GM18498 (cell line): Measurements from ENCODE around the gene AIF1L.

ENCODE experiments used
- ATAC-seq: cut with Tn5 transposase; IDR thresholded peaks from one replicate; pipeline ENCODE4 v1.9.1; 2021; ENCODE audit warnings: mild to moderate bottlenecking, moderate library complexity; ENCODE audit not compliant: unreplicated experiment

AIF1L gene

GRCh38 chr9:131076347-131077195 lies 19.8 kb upstream of the AIF1L start:
- ATAC-seq = no peak

DNA sequence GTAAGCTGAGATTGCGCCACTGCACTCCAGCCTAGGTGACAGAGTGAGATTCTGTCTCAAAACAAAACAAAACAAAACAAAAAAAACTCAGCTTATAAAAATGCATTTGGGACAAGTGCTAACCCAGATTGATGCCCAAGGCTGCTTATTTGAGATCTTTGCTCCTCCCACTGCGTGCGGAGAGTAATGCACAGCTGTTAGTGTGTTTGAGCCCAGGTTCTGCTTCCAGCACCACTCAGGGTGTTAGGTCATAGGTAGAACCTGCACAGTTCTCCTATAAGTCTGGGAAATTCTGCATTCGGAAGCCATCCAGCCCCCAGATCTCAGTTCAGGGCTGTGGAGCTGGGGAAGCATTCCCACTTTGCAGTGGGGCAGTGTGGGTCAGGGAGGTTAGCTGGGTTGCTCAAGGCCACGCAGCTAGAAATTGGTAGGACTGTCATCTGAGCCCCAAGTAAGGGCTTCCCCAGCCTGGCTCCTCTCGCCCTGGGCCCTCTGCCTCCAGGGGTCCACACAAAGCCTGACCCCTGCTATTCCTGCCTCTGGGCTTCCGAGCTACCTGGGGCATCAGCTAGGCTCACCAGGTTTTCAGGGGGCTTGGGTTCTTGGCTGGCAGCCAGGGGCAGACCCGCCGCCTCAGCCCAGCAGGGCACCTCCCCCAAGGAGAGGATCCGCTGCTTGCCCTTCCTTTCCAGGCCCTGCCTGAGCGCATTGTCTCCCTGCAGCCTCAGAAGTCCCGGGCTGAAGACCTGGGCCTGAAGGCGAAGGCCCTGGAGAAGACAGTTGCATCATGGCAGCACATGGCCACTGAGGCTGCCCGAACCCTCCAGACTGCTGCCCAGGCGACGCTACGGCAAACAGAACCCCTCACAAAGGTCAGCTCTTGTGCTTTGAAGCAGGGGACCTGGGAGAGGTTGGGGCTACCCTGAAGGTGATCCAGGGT lies 17.6 kb upstream of the AIF1L start:
- ATAC-seq = no peak

GRCh38 chr9:131080589-131080988 lies 15.7 kb upstream of the AIF1L start:
- no peak for ATAC-seq

GRCh38 chr9:131081868-131082267 lies 14.5 kb upstream of the AIF1L start:
- no peak for ATAC-seq

DNA sequence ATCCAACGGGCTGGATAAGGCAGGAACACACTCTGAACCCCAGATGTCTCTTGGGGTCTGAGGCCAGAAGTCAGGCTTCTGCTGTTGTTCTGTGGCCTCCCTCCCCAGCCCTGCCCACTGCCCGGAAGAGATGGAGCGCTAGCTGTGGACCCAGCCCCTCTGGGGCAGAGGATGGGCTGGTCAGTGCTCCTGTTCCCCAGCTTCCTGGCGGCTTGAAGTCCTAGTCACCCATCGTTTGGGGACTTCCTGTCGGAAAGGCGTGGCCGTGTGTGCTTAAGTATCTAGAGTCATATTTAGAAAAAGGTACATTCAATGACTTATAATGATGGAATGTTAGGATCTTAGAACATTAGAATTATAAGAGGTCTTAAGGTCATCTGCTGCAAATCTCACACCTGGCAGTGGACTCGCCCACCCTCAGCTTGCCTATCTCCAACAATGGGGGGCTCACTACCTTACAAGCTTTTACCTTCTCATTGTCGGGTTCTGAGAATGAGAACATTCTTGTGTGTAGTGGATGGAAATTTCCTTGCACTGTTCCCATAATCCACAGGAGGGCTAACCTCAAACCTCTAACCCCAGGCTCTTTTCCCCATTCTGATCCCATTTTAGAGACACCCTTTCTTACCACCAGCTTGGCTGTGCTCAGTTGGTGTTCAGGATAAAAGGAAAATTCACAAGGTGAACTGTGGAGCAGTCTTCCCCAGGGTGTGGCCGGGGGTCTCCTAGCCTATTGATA lies 13.4 kb upstream of the AIF1L start:
- no peak for ATAC-seq

GRCh38 chr9:131084661-131085369 lies 11.5 kb upstream of the AIF1L start:
- no peak for ATAC-seq

DNA sequence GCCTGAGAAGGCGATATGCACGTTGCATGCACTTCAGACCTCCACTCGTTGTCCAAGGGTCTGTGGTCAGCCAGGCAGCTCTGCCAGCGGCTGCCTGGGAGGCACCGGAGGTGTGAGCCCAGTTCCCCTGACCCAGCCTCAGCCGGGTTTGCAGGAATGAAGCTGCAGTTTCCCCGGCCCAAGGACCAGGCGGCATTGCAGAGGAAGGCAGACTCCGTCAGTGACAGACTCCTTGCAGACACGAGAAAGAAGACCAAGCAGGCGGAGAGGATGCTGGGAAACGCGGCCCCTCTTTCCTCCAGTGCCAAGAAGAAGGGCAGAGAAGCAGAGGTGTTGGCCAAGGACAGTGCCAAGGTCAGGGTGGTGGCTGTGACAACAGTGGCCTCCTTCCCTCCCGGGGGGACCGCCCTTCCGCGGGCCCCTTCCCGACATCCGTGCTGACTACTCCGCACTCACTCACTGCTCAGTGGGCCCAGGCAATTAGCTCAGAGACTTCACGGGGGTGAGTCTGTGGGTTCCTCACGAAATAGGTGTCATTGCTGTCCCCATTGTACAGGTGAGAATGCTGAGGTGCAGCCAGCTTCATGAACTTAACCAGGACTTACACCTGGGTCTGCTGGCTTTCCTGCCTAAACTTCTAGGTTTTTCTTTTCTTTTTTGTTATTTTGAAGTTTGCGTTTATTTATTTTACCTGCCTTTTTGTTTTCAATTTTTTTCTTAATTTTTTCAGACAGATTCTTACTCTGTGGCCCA lies 10.8 kb upstream of the AIF1L start:
- ATAC-seq = no peak

GRCh38 chr9:131087354-131087893 lies 8.9 kb upstream of the AIF1L start:
- no peak for ATAC-seq

GRCh38 chr9:131090025-131090787 lies 6.1 kb upstream of the AIF1L start:
- ATAC-seq = no peak

DNA sequence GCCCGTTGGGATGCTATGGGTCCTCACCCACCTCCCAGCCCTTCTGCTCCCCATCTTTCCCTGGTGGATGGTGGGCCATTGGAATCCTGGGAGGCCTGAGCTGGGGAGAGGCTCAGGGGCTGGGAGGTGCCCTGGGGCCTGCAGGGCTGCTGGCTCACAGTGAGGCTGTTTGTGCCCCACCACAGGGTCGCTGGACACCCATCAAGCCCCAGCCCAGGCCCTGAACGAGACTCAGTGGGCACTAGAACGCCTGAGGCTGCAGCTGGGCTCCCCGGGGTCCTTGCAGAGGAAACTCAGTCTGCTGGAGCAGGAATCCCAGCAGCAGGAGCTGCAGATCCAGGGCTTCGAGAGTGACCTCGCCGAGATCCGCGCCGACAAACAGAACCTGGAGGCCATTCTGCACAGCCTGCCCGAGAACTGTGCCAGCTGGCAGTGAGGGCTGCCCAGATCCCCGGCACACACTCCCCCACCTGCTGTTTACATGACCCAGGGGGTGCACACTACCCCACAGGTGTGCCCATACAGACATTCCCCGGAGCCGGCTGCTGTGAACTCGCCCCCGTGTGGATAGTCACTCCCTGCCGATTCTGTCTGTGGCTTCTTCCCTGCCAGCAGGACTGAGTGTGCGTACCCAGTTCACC lies 4.9 kb upstream of the AIF1L start:
- ATAC-seq = no peak

DNA sequence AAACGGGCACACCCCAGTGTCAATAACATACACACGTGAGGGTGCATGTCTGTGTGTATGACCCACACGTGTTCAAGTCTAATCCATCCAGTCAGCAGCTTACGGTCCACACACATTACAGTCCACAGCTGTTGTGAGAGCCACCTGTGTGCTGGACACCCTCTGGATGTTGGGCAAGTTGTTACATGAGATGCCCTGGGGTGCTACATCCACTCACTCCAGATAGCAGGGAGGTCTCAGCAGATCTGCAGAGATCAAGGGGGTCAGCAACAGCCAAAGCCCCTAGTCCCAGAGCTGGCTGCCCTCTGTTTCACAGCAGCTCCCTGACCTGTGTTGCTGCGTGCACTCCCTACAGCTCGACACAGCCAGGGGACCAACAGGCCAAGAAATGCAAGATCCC lies 4.3 kb upstream of the AIF1L start:
- no peak for ATAC-seq

- ATAC-seq = no peak
Observed at GRCh38 chr9:131092548-131093440, 3.5 kb upstream of the AIF1L start.

- ATAC-seq = no peak
Observed at GRCh38 chr9:131094015-131094414, 2.3 kb upstream of the AIF1L start.

DNA sequence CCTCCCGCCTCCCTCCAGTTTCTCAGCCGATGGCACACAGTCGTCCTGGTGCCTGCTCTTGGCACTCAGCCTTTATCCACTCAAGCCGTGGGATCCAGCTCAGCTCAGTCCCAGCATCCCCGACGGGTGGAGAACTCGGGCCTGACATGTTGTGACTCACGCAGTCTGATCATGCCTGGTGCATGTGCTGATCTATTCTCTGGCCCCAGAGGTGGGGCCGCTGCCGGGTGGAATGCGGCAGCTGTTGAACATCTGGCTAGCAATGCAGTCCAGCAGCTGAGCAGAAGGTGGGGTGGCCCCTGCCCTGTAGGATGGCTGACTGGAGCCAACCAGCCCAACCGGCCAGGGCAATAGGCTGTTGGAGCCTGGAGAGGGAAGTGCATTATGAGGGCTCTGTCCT lies 1.7 kb upstream of the AIF1L start:
- no peak for ATAC-seq

DNA sequence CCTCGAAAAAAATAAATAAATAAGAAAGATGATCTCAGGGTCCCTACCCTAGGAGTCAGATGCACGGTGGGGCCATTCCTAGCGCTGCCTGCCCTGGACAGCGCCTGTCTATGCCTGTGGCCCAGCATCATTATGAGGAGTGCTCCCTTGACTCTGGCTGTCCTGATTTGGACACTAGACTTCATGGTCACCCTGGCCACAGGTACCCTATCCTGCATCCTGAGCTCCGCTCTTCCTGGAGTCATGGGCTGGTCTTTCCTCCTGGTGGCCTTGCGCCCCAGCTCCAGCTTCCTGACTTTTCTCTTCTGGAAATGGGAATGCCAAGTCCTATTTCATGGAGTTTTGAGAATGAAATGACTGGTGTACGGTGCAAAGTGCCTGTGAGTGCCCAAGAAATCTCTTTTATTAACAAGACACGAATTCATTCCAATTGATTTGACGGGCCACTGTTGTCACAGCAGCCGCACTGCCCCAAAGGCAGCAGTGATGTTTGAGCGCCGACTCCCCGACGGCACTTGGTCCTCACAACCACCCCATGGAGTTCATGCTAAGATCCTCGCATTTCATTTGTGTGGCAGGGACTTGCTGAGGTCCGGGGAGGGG lies 564 bp upstream of the AIF1L start:
- no peak for ATAC-seq

DNA sequence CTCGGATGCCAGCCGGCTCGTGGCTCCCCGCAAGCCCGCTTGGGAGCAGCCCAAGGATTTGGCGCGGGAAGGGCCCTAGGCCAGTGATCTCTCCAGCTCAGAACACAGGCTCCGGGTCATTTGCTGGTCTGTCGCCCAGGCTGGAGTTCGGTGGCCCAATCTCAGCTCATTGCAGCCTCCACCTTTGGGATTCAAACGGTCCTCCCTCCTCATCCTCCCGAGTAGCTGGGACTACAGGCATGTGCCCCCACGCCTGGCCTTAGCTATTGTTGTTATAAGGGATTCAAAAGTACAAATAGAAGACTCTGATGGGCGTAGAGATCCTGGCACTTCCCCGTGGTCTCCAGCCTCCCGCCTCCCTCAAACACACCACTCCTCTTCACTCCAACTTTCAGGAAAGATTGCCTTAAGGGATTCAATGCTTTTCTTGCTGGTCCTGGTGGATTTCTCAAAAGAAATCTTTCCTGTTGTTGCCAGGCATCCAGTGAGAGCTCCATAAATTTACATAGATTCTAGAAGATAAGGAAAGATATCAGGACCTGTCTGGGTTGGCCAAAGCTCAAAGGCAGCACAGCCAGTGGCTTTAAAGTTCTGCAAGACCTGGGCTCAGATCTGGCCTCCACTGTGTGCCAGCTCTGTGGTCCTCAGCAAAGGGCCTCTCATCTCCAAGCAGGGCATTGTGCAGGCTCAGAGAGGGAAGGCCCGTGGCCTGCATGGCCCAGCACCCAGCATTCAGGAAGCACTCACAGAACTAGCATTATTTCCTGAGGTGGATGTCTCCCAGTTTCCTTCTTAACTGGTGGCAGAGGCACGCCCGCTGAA lies 1.0 kb downstream of the AIF1L start:
- ATAC-seq = no peak
